GM21528 (cell line): ENCODE results near the gene CSF3.

Experiments
- ATAC-seq: cut with Tn5 transposase; IDR thresholded peaks from one replicate; pipeline ENCODE4 v1.9.1; 2021; ENCODE audit warnings: mild to moderate bottlenecking, moderate library complexity; ENCODE audit not compliant: unreplicated experiment, low FRiP score

CSF3 gene

DNA sequence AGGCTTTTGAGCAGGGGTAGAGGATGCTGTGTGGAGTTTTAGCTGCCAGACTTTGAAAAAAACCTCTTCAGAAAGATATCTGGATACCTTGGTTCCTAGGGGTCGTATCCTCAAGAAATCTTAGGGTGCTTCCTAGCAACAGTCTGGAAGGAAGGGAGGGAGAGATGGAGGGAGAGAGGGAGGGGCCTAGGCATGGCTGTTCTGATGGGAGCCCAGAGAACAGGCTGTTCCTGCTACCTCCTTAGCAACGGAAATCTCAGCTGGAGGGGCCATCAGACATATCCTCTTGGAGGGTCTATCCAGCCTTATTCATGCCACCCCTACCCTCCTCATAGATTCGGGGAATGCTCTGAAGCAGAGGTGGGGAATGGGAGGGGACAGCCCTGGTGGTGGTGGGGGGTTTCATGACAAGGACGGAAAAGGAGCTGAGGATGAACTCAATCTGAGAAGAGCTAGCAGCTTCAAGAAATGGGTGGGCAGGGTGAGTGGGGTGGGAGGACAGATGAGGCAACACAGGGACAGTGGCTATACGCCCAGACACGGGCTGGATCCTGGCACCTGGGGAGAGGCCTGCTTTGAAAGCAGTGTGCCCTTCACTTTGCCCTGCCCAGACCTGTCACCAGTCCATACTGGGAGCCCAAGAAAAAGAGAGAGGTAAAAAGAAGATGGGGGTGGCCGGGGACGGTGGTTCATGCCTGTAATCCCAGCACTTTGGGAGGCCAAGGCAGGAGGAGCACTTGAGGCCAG is 44.7 kb downstream of the CSF3 start:
- no peak for ATAC-seq

DNA sequence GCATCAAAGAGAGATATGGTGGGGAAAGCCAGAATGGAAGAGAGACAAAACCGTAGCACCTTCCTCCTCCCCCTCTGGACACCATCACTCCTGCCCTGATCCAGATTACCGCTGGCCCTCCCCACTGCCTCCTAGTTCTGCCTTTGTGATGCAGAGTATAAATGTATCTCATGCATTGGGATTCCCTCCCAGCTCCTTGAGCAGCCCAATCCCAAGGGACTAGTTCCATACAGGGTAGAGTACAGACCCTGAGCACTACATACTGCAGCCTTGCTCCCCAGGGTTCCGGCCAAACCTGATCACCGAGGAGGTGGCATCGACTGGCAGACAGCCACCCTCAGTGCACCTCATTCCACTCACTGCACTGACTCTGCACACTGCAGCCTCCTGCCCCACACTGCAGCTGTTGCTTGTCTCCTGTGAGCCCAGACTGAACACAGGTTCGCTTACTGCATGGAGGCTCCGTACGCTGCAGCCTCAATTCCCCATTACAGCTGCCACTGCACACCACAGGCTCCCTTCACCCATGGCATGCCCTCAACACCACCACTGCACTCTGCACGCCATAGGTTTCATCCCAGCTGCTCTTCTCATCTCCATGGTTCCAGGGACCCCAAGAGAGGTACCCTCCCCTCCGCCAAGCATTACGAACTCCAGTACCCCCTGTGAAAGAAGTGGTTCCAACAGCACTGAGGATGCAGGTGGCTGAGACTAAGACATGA is 45.8 kb downstream of the CSF3 start:
- ATAC-seq = no peak

DNA sequence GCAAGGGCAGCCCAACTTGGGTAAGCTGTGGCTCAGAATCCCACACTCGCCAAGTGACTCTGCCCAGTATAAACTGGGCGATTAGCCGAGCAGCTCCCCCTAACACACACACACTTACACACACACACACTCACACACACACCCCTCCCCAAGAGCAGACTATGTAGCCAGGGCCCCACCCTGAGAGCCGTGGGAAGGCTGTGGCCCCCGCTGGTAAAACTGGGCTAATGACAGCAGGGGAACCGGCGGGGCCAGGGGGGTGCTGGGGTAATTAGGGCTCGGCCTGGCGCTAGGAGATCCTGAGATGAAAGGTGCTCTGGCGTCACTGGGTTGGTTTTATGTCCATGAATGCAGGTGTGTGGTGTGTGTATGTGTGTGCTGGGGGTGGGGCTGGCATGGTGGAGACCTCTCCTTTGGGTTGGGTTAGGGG is 46.4 kb downstream of the CSF3 start:
- ATAC-seq = no peak

DNA sequence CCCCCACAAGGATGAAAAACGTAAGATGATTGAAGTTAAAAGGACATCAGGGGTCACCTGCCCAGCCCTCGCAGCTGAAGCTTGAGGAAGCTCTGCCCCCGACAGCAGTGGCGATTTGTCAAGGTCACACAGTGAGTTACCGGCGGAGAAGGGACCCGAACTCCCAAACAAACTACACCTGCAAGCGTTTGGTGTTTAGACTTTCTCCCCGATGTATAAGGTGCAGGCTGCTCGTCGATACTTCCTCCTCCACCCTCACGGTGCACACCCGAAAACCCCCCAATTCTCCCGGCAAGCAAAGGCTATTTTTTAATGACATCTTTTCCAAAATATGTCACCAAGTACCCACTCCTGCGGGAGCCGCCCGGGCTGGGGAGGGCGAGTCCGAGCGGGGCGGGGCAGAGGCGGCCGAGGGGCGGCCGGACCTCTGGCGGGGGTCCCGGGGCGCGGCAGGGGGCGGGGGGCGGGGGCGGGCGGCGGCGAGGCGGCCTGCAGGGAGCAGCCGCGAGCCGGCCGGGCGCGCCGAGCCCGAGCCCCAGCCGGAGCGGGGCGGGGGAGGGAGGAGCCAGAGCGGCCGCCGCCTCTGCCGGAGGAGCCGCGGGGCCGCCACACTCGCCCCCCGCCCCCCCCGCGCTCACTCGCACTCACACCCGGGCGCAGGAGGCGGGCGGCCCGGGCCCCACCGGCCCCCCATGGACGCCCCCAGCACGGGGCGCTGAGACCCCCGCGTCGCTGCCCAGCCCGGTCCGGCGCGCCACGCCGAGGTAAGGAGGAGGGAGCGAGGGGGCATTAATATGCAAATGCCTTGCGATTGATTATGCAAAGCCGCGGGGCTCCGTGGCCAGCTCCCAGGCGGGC is 47.3 kb downstream of the CSF3 start, which contains the start of gene THRA:
Gene THRA, plus strand, starts transcription at position 637 of the 858 bp plus-strand sequence. CDS start 11,524 bp downstream, outside the sequence.
- no peak for ATAC-seq

DNA sequence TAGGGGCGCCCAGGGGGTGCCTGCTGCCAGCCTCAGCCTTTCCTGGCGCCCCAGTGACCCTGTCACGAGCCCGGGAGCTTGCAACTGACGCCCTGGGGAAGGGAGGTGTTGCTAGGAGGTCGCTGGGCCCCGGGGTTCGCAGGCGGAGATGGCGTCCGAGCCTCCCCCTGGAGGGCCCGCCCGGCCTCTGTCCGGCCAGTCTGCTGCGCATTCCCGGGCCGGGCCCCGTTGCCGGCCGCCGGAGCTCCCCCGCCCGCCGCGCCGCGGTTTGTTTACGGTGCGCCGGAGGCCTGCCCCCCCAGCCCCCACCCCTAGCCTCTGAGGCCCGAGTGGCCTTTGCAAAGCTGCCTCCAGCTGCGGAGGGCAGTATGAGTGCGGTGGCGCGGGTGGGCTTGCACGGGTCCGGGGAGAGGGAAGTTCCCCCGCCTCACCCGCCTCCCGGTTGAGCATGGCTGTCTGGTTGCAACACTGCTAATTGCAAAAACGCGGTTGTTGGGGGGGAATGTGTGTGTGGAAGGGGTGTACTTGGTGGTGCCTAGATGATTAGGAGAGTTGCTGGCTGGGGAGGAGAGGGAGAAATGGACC is 48.0 kb downstream of the CSF3 start:
- no peak for ATAC-seq

DNA sequence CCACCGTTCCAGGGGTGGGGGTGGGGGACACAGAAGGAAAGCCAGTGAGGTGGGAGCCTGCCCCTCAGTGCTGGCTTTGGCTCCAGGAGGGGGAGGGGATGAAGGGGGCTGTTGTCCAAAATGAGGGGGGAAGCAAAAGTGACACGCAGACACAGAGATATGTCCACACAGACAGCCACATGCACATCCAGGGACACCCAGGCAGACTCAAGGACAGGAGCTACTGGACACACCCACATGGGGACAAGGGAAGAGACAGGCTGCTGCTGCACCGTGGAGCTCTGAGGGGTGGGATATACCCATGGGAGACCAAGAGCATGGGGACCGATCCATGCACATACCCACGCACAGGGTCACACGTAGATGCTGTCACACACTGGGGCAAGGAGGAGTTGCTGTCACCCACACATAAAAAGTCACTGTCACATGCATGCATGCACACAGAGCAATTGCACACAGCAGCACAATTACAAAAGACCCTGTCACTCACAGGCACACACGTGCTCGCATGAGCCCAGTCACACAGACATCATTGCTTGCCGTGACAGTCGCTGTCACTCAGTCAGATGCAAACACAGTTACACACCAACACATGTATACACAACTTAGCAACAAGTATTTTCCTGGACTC is 48.8 kb downstream of the CSF3 start:
- ATAC-seq = no peak

DNA sequence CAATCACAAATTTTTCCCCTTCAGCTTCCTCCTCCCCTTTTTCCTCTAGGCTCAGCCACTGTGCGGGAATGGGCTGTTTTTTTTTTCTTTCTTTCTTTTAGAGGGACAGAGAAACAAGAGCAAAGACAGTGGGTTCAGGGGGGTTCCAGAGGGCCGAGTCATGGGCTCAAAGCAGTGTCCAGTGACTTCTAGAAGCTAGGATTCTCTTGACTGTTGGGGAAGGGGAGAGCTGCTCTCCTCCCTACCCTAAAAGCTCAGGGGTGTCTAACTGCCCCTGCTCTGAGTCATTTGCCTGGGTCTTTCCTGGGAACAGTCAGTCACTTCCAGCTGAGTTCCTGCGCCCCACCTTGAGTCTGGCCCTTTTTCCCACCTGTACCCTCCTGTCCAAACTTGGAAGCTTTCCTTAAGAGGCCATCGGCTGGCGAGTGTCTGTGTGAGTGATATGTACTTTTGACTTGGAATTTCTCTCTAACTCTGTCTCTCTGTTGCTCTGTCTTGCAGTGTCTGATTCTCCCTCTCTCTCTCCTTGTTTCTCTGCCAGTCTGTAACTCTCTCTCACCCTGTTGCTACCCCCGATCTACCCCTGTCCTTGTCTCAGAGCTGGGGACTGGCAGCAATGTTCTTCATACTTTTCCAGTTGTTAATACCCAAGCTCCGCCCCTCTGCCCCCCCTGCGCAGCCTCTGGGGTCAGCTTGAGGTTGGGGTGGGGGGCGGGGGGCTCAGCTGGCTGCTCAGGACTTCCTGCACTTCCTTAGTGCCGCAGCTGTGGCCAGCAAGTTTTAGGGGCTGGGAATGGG is 49.9 kb downstream of the CSF3 start:
- ATAC-seq = no peak

DNA sequence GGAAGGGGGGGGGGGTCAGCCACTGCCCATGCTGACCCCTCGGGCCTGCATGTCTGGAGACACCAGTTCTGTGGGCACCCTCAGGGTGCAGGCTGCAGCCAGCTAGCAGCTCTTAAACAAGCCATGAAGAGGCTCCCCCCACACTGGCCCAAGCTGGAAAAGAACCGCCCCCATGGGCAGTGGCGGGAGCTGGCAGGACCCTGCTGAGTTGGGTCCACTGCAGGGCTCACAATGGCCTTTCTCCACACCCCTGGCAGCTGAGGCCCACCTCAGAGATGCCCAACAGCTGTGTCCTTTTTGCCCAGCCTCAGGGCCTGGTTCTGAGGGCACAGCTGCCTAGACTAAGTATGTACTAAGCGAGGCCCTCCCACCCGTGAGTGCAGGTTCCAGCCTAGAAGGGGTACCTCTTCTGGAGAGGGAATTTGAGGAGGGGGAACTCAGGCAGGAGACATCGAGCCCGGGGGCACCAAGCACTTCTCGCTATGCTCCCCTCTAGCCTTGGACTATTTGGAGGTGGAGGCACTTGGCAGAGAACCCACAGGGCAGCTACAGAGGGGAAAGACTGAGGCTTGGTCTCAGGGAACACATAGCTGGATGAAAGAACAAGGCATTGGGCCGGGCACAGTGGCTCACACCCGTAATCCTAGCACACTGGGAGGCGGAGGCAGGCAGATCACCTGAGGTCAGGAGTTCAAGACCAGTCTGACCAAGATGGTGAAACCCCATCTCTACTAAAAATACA is 50.7 kb downstream of the CSF3 start:
- ATAC-seq = no peak
